Amygdala (tissue), 56 donors: ENCODE results near the gene CNTN4.

Experiments
- DNase-seq, 56 donors: peaks; one replicate each; lab custom pipeline; 2025; lab: John Stamatoyannopoulos, UW

Gene CNTN4

DNA sequence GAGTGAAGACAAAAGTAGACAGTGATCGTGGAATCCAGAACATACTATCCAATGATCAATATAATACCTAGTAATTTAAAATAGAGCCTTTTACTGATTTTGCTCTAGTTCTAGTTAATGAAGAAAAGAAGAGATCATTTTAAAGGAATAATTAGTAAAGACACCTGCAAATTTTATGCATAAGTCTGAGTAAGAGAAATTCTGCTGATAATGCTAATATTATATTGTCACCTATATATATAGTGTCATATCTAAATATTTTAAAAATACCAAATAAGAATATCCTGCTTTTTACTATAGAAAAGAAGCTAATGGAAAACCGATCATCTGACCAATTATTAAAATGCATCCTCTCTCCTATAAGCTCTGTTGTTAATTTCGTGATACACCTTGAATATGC lies 152.1 kb downstream of the CNTN4 start:
- DNase-seq: no peak

- DNase-seq: no peak
Measured at GRCh38 chr3:2261747-2262146, 163.1 kb downstream of the CNTN4 start.

DNA sequence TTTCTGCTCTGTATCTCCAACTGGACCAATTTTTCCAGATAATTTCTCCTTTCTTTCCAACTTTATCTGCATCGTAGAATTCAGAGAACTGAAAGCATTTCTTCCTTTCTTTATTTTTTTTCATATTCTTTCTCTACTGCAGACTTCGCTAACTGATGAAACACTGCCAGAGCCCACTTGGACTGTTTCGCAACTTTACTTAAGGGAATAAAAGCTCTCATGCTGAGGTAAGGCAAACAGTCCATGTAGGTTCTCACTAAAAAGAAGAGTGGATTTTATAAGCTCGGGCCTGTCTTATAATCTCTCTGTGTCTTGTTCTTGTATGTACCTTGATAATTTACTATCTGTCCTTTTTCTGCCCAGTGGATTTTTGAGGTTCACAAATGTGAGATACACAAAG lies 163.5 kb downstream of the CNTN4 start:
- DNase-seq: no peak

DNA sequence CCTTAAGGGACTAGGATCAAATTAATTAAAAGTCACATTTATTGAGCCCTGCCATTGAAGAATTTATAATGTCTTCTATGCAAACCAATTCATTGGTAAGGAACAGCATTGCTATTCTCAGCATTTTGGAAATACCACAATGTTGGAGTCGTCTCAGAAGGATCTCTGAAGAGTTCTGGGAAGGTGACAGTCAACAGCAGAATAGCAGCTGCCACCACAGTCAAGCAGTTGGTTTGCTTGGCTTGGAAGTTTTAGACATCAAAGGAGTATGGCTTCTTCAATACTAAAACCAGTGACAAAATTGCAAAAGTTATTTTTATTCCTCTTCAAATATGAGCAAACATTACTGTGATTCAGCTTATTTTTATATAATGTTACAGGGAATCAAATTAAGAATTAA lies 167.9 kb downstream of the CNTN4 start:
- no peak for DNase-seq

DNA sequence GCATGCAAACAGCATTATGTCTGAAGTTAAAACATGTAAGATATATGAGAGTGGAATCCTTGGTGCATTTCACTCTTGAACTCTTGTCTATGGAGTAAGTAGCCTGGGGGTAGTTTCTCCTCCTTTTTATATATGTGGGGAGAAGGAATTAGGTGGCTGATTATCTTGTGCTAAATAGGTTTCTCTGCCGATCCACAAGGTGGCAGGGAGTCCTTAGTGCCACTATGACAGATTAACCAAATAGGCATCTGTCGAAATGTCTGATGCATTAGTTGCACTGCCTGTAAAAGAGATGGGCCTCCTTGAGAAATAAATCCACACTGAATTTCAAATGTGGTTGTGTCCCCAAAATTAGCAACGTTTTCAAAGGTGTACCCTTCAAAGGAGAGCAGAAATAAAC lies 170.1 kb downstream of the CNTN4 start:
- no peak for DNase-seq

DNA sequence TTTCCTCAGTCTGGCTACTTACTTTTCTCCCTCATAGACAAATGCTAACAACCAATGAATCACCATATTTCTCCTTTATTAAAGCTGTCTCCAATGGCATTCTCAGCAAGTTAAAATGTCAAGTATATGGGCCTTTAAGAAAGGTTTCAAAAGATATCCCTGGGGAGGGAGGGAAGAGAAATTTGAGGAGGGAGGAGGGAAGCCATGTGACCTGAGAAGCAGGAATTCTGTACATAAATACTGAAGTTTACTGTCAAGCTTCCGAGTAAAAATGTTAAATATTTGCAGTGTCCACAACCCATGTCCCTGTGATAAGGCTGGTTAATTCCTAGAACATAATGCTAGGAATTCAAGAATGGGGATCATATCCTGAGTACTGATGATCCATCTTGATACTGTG lies 175.9 kb downstream of the CNTN4 start:
- no peak for DNase-seq

DNA sequence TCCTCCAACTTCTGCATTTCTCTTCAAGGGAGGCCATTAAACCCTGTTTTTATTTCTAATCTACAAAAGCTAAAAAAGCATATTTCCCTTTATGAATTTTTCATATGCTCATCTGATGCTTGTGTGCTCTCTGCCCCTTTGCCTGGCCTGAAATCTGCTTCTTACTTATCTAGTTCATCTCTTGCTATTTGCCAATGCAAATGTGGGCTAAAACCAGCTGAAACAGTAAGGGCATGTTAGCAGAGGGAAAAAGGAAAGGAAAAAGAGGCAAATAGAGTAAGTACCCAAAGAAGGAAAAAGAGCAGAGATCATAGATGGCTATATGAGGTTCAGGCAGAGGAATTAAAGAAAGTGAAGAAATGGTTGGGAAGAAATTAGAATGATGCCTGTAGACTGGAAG lies 185.2 kb downstream of the CNTN4 start:
- no peak for DNase-seq

DNA sequence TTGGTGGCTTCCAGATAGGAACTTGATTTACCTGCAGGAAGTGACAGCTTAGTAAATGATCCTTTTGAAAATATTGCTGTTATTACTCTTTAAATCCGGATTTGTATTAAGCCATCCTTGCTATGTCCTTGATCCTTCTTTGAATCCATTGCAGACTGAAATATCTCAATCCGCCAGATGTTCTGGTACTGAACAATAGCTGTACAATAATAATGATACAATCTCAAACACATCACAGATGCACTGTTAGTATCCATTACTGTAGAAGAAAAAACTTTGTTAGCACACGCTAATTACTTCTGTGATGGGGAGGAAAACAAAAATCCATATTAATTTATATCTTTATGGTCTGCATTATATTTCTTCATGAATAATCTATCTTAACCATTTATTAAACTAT lies 202.3 kb downstream of the CNTN4 start:
- DNase-seq: no peak

- DNase-seq: no peak
Measured at GRCh38 chr3:2301361-2301760, 202.7 kb downstream of the CNTN4 start.

- DNase-seq: no peak
Measured at GRCh38 chr3:2303566-2303965, 204.9 kb downstream of the CNTN4 start.

- no peak for DNase-seq
Measured at GRCh38 chr3:2311022-2311421, 212.4 kb downstream of the CNTN4 start.

DNA sequence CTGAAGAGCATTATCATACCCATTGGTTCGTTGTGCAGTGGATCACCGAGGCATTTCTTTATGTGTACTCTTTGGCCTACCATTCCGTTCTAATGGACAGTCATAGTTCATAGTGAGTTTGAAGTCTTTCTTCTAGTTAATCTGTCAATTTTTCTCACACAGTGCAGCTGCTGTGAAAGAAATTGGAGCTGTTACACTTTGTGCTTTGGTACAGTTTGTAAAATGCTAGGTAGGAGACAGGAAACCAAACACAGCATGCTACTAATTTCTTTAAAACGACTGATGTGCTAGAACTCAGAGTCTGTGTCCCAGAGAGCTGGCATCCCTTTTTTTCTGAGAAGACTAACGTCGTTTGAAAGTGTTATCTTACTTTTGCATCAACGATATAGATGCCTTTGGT lies 218.9 kb downstream of the CNTN4 start:
- DNase-seq: no peak

GRCh38 chr3:2334921-2335320 lies 236.3 kb downstream of the CNTN4 start:
- no peak for DNase-seq

DNA sequence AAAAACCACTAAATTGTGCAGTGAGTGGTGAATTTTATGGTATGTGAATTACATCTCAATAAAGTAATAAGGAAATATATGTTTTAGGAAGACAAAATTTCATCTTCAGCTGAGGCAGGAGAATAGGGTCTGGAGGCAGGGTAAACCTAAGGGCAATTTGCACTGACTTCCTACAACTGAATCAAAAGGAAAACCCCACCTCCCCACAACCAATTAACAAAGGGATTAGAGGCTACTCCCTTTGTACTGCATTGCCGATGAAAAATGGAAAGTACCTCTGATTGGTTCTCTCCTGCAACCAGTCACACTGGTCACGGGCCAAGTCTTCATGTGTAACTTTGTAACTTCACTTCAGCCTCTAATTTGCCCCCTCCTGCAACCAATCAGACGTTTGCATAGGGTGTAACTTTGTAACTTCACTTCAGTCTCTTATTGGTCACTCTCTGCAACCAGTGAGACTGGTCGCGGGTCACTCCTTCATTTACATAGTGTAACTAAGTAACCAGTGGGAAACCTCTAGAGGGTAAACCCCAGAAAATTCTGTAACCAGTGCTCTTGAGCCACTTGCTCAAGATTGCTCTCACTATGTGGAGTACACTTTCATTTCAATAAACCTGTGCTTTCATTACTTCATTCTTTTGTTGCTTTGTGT lies 244.5 kb downstream of the CNTN4 start:
- no peak for DNase-seq

GRCh38 chr3:2352134-2352762 lies 253.6 kb downstream of the CNTN4 start:
- DNase-seq: no peak

GRCh38 chr3:2354702-2355101 lies 256.0 kb downstream of the CNTN4 start:
- peak in 3 of 56 donors; percentile 8 to 64 (median 57) for DNase-seq

DNA sequence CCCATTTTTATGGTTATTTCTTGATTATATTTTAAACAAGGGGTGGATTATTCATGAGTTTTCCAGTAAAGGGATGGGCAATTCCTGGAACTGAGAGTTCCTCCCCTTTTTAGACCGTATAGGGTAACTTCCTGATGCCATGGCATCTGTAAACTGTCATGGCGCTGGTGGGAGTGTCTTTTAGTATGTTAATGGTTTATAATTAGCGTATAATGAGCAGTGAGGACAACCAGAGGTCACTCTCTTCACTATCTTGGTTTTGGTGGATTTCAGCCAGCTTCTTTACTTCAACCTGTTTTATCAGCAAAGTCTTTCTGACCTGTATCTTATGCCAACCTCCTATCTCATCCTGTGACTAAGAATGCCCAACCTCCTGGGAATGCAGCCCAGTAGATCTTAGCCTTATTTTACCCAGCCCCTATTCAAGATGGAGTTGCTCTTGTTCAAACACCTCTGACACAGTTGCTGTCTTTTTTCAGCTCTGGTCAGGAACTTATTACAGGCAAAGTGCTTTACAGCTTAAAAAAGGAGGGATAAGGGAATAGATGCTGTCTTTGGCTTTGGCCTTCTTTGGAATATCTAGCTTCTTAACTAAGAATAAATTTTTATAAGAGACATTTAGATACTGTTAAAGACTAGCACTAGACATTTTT lies 257.8 kb downstream of the CNTN4 start:
- no peak for DNase-seq

GRCh38 chr3:2360815-2361214 lies 262.1 kb downstream of the CNTN4 start:
- DNase-seq: no peak

GRCh38 chr3:2362122-2362521 lies 263.5 kb downstream of the CNTN4 start:
- DNase-seq: no peak

GRCh38 chr3:2363854-2364253 lies 265.2 kb downstream of the CNTN4 start:
- no peak for DNase-seq

- DNase-seq: no peak
Measured at GRCh38 chr3:2370317-2370716, 271.7 kb downstream of the CNTN4 start.

DNA sequence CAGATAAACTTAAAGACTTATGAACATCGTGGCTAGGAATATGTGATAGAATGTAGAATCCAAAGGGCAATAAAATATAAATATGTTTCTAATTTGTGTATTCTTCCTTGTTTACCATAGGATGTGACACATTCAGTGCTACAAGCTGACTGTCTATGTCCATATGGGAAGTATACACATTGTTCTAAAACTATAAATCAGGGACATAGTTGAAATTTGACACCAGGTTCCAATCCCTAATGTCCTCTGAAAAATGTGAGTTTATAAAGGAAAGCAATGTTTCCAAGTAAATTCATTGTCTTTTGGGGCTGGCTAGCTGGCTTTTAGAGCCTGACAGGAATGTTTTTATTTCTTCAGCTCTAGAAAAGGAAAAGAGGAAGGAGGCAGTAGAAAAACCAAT lies 273.6 kb downstream of the CNTN4 start:
- DNase-seq: no peak
